ELR (cell line): ENCODE measurements around the gene JAG1.

Experiments used
- DNase-seq: peaks from one replicate; pipeline ENCODE4 v3.0.0-alpha.2; 2015; ENCODE audit warnings: low read depth

The JAG1 gene

GRCh38 chr20:10667560-10668167 is 6.1 kb downstream of the JAG1 start:
- DNase-seq, result no peak

- DNase-seq, result no peak
Observed at GRCh38 chr20:10667077-10667401, 6.8 kb downstream of the JAG1 start.

DNA sequence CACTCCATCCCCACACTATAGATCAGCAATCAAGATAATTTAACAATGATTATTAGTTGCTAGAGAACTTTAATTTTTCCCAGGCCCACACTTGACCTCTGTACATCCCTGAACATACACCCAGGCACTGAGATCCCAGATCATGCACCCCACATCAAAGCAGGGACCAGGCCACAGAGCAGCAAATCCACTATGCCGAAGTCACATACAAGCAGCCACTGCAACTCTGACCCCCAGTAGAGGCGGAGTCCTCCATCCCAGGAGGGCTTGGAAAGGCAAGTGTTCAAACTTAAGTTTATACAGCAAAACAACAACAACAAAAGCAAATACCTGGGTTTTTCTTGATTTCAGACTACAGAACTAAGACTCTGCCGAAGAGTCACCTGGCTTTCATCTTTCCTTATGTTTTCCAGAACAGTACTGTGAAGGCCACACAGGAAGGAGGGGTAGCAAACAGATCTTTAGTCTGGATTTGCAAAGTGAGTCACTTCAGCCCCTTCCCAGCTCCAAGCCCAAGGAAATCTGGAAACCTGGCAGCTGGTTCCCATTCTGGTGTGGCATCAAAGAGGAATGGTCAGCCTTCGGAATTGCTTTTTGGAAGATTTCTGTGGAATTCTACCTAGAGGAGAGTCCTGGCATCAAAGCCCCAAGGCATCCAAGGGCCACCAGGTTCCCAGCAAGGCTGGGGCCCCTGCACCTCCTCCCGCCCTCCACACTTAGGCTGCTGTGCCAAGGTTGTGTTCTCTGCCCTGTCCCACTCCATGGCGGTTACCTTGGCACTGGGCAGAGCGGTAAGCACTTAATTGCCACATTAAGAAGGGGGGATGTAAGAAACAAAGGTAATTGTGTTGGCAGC is 7.3 kb downstream of the JAG1 start:
- no peak for DNase-seq

DNA sequence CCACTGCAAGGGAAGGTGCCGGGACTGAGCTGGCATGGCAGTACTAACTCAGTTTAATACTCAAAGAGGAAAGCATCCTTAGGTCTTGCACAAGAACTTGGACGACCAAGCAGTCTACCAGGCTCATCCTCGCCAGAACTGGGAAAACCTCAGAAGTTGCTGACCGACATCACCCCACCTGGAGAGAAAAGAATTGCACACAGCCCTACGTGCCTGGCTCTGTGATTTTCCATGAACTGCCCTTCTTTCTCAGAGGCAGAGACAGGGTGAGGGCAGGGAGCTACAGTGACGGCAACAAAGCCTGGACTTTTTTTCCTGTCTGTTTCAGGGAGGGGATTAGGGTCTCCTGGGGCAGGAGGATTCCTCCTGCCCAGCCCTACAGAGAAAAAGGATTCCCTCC is 8.0 kb downstream of the JAG1 start:
- no peak for DNase-seq

GRCh38 chr20:10665027-10665561 is 8.7 kb downstream of the JAG1 start:
- DNase-seq, result no peak

GRCh38 chr20:10663756-10664155 is 10.0 kb downstream of the JAG1 start:
- no peak for DNase-seq

DNA sequence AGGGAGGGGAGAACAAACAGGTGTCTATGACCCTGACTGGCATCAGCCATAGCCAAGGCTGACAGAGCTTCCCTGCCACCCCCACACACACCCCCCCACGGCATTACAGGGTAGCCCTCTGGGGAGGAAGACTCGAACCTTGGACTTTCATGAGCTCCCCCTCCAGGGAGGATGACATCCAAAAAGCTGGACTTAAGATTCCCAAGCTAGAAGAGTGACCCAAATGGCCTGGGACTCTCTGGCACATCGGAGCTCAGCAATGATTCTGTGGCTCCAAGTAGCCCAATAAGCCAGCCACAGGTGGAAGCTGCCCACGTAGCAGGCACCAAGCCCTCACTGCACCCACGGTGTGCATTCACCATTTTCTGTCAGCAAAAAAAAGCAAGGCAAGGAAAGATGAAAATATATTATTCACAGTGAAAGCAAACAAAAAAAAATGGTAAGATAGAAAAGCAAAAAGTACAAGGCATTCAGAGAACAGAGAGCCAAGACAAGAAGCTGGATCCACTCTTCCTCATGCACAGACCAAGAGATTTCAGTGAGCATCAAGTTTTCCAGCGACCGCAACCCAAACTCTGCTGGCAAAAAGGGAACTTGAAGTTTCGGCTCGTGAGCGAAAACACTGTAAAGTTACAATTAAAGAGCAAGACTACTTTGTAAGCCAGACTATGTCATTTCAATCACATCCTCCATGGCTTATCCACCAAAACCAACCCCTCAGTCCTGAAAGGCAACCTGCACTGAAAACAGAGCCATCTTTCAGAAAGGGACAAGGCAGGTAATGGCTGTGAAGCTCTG is 10.9 kb downstream of the JAG1 start:
- DNase-seq, result no peak

DNA sequence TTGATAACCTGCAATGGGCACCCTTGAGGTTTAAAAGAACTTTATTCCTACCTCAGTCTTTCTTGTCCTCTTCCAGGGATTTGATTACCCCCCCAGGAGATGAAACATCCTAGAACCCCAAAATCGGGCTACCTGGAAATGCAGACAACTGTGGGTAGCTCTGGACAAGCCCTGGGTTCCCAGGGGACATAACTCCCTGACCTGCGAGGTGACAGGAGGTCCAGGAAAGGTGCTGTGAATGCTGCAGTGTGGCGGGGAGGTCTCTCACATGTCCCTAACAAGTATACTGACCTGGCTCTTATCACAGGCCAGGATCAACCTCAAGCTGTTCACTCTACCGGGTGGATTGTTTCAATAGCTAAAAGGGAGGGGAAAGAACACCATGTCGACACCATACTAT is 11.6 kb downstream of the JAG1 start:
- no peak for DNase-seq

GRCh38 chr20:10661261-10661660 is 12.5 kb downstream of the JAG1 start:
- DNase-seq, result no peak

- peak; percentile 38 for DNase-seq
Observed at GRCh38 chr20:10660661-10661060, 13.1 kb downstream of the JAG1 start.

- no peak for DNase-seq
Observed at GRCh38 chr20:10659651-10660601, 13.9 kb downstream of the JAG1 start.

DNA sequence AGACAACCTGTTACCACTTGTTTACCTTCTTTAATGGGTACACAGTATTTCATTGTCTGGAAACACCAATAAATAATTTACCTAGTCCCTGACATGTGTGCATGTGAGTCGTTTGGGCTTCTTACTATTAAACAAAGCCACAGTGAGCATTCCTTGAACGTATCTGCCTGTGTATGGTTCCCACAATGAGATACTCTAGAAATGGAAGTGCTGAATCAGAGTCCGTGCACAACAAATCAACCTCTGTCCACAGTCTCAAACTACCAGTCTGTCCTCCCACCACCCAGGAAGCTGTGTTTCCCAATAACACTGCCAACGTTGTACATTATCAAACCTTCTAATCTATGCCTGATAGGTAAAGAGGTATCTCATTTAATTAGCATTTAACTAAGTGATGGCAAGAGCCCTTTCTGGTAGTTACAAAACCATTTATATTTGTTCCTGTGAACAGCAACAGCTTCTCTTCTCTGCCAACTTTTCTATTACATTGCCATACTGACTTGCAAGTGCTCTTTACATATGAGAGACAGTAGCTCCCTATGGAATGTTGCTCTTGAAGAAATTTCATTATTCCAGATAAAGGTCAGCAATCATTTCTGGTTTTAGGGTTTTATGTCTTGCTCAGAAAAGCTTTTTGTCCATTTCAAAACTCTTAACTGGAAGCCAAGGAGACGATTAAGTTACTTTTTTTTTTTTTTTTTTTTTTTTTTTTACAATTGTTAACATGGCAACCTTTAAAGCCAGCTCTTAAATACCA is 14.7 kb downstream of the JAG1 start:
- DNase-seq, result no peak

DNA sequence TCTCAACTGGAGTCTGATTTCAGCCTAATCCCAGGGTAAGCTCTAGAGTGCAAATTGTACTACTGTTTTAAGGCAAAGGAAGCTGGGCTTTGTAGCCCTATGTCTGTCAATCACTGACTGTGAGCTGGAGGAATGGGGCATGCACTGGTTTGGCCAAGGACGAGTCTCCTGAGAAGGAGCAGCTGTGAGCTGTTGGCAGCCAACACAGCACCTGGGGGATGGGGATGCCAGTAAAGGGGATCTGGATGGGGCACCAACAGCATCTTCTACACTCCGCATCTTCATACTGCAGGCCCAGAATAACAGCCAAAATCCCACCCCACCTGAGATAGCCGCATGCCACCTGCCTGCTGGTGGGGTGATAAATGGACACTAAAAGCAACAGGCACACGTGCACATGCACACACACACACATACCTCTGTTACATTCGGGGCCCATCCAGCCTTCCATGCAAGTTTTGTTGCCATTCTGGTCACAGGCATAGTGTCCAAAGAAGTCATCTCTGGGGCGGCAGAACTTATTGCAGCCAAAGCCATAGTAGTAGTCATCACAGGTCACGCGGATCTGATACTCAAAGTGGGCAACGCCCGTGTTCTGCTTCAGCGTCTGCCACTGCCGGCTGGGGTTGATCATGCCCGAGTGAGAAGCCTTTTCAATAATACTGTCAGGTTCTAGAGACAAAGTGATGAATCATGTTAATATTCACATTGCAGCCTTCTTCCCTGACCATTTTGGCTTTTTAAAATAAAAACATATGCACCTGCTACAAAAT is 15.6 kb downstream of the JAG1 start:
- no peak for DNase-seq

GRCh38 chr20:10657453-10657852 is 16.3 kb downstream of the JAG1 start:
- no peak for DNase-seq

DNA sequence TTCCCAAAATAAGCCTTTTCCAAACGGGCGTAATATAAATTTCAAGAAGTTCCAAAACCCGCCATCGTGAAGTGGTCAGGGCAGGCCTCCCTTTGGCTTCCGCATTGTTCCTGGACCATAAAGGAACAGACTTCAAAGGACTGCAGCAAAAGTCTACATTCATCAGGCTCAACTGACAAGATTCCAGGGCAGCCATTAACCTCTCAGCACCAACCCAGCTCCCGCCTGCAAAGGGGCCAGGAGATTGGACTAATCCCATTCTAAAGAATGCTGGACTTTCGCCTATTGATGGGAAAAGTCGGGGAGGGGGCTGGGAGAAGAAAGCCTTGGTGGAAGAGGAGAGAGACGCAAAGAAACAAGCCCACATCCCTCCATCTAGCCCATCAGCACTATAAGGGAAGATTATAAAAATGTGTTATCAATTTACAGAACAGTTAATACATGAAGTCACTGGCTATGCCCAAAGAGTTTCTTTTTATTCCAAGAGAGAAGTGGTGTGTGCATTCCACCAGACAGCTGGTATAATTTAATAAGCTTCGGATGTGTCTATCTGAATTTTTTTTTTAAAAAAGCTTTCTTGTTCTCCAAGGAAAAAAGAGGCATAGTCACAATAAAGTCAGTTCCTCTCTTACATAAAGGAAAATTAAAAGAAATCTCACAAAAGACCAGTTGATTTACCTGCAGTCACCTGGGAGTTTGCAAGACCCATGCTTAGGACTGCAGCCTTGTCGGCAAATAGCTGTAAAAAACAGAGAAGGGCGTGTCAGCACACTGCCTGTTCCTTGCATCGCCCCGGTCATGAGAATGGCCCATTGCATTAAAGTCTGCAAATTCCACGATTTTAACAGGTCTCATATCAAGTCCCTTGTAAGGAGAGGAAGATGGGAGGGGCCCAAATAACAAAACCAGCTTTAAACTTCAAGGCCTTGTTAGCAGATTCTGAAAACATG is 17.8 kb downstream of the JAG1 start:
- no peak for DNase-seq

GRCh38 chr20:10654630-10655029 is 19.2 kb downstream of the JAG1 start:
- no peak for DNase-seq

- no peak for DNase-seq
Observed at GRCh38 chr20:10654250-10654610, 19.6 kb downstream of the JAG1 start.

- DNase-seq, result peak; percentile 26
Observed at GRCh38 chr20:10653599-10654249, 20.1 kb downstream of the JAG1 start.
